Stimulated activated CD8-positive, alpha-beta memory T cell treated with anti-CD3 and anti-CD28 coated beads, Interleukin-15, amount 100 ng/mL, for 1 hour (primary cell): ENCODE measurements around the gene IL16.

Source experiments
- DNase-seq: peaks from one replicate; pipeline ENCODE4 v3.0.0-alpha.2; 2020; ENCODE audit warnings: low read depth

IL16 gene

DNA sequence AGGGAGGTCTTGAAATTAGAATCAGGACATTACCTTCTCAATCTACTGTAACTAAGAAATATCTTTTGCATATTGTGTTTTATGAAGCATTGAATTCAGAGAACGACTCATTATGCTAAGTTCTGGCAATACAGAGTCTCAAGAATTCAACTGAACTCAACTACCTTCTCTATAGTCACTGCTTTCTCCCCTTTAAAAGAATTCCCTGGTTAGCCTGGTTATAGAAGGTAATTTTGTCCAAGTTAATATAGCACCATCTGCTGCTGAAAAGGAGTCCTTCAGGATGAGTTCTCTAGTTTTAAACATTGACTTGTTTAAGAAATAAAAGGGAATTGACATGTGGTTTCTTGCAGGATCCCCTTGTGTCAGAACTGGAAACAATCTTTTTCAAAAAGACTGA, 60.2 kb downstream of the IL16 start:
- no peak for DNase-seq

DNA sequence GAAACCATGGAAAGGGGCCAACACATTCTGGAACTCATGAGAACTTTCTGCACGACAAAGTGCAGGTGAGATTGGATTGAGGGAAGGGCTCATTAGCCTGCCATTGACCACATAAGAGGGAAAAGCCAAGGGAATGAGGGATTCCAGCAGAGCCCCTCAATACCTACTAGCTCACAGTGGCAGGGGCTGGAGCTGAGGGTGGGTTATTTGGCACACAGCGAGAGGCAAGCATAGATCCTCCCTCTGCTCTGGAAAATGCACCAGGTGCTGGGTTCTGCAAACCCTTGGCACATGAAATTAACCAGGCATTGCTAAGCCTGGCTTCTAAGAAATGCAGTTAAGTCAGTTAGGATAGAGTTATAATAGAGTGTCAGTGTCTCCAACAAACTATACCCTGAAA, 60.8 kb downstream of the IL16 start:
- no peak for DNase-seq

DNA sequence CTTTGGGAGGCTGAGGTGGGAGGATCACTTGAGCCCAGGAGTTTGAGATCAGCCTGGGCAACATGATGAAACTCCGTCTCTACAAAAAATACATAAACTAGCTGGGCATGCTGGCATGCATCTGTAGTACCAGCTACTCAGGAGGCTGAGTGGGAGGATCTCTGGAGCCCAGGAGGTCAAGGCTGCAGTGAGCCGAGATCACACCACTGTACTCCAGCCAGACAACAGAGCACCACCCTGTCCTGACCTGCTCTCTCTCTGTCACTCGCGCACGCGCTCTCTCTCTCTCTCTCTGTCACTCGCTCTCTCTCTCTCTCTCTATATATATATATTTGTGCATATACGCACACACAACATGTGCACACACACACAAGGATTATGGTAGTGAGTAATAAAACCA, 61.8 kb downstream of the IL16 start:
- DNase-seq, result no peak

DNA sequence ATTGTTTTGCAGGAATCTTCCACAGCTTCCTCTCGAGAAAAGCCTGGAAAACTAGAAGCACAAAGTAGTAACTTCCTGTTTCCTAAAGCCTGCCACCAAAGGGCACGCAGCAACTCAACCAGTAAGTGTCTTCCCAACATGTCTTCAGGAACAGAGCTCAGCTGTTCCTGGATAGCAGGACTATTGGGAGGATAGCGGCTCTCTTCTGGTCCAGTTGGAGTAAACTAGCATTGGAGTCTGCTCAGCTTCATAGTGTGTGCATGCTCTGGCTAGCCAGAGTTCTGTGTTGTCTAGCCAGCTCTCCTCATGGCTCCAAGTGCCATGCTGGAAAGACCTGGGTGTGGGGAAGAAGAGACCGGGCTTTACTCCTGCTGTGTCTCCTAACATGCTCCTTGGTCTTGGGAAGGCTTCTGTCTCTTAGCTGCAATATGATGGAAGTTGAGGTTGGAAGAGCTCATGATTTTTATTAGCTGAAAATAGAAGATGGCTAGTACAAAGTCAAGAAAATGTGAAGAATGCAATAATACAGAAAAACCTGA, 63.1 kb downstream of the IL16 start:
- DNase-seq, result no peak

DNA sequence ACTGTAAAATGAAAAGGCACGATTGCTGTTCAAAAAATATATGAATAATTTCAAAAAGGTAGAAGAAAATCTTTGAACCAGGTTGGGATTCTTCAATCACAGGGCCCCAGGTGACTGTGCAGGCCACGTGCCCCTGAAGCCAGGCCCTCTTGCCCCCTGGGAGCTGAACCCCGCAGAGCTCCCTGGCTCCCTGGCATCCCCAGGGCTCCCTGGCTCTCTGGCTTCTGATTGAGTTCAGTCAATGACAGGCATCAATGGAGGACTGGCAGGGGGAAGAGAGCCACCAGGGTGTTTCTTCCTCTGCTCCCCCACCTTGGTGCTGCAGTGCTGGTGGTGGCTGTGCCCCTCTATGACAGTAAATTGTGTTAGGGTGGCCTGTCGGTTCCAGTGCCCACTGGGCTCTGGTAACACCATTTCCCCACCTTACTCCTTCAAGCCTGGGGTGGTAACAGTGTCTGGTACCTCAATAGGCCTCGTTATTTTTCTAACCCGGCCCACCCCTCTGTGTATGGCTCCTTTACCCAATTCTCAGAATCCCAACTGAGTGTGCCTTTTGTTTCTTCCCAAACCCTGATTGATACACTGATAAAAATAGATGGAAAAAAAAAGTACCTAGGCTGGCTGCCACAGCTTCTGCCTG, 64.6 kb downstream of the IL16 start:
- no peak for DNase-seq

DNA sequence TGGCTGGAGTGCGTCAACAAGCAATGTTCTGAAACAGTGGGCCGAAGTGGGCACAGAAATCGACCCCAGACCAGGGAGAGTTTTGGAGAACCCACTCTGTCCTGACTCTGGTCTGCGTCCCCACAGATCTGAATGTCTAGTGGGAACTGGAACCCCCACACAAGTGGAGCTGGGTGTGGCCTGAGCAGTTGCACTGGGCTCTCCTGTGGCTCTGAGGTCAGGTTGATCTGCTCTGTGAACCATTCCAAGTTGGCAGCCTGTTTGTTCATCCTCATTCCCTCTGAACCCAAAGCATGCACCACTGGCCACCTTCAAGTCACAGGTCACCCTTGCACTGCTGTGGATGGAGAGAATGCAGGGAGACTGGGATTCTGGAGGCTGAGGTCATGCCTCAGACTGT, 66.8 kb downstream of the IL16 start:
- DNase-seq, result no peak

DNA sequence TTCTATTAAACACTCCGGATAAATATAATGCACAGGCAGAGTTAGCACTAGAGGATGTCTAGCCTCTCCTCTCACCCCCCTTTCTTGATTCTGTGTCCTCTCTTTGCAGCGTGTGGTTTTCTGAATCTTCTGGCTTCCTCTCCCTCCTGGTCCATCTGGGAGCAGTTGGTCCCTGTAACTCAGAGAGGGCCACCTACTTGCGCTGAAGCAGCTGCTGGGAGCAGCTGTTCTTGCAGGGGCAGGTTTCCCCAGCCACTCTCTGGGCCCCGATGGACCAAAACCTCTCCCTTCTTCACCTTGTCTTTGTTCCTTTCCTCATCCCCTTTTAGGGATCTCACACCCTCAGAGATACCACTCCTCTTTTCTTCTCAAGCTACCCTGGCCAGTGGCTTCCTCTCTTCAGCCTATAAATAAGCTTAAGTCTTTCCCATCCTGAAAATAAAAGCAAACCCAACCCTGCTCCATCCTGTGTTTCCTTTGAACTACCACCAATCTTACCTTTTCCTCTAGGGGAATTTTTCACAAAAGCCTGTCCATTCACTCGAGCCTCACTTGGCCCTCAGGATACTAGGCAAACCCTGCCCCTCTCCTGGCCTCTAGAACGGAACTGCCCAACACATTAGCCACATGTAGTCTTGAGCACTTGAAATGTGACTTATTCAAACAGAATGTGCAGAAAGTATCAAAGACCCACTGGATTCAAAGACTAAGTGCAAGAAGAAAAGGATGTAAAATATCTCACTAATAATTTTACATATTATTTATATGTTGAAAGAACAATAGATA, 67.6 kb downstream of the IL16 start:
- DNase-seq, result no peak

DNA sequence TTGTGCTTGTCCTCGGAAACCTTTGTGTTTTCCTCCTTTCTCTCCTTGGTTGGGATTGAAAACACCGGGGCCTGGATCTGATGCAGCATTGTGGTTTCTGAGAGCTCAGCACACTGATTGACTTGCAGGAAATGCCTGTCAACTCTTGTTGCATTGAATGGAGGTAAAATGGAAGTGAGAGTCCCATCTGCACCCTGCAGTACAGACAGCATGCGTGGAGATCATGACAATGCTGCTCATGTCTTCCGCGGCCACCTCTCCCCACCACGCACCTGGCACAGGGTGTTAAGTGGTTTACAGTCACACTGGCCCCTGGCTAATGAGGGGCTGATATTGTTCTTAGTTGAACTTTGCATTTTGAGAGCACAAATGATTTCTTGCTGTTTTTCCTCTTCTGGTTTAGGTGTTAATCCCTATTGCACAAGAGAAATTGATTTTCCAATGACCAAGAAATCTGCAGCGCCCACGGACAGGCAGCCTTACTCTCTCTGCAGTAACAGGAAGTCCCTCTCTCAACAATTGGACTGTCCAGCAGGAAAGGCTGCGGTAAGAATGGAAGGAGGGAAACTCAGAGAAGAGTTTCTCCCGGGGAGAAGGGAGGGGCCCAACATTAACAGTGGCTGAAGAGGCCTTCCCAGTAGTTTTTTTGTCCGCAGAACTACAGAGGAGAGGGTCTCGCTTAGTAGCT, 68.7 kb downstream of the IL16 start:
- no peak for DNase-seq

DNA sequence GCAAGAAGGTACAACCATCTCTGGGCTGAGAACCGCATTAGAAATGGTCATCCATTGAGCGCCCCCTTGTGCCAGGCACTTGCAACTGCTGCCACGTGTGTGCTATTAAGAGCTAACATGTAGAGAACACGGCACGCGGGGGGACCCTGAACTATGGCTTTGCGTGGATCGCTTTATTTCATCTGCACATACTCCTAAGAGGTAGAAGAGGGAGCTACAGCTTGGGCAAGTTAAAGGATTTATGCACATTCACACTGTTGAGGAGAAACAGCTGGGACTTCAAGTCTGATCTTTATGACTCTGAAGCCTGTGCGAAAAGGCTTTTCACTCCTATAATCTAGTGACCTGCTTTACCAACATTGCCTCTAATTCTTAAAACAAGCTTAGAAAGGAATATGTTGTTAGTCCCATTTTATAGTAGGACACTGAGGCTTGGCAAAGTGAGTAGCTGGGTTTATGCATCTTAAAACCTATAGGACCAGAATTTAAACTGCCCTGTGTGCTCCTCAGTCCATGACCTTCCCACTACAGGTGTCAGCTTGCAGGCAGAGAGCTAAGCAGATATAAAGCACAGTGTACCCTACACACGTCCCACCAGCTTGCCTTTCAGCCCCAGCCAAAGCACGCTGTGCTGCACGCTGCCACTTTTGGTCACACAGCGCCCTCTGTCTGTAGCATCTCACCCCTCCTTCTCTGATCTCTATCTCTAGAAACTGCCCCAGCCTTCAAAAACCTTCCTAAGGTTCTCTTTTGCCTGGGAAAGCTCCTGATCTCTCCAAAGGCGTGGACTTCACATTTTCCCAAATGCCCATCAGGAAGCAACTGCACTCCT, 69.5 kb downstream of the IL16 start:
- DNase-seq, result peak; percentile 66

DNA sequence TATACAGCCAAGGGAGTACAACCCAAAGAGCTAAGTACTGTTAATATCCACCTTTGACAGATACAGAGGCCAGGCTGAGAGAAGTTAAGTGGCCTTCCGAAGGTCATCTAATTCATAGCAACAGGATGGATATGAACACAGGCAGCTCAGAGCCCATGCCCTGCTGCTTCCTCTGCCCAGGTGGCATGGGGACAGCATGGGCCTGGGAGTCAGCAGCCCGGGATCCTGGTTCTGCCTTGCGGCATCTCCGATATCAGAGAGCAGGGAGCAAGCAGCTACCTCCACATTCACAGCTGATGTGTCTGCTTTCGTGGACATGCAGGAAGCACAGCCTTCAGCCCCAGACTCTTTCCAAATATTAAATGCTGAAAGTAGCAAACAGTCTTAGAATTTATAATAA, 71.7 kb downstream of the IL16 start:
- no peak for DNase-seq

DNA sequence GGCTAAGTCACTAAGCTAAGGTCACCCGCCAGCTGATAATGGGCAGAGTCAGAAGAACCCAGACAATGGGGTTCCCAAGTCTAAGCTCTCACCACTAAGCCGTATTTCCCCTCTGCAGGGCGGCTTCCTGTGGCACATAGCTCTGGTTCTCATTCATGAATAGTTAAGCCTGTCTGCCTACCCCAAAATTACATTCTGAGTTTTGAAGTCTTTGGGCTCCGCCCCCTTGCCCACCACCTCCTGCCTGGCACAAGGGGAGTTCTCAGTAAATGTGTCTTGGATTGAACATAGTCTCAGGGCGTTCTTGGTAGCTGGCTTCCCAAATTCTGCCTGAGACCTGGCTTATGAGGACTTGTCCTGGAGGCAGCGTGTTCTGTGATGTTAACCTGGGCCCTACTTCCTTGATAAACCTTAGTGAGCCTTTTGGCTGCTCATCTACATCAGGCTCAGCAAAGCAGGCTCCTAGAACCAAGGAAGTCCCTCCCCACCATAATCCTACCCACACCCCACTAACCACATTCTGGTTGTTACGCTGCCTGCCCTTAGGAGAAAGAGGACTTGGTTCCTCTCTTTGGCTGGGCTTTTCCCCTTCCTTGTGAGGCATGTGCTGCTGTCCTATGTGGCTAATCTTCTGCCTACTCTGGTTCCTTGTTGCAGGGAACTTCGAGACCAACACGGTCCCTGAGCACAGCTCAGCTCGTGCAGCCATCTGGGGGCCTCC, 72.4 kb downstream of the IL16 start:
- no peak for DNase-seq

DNA sequence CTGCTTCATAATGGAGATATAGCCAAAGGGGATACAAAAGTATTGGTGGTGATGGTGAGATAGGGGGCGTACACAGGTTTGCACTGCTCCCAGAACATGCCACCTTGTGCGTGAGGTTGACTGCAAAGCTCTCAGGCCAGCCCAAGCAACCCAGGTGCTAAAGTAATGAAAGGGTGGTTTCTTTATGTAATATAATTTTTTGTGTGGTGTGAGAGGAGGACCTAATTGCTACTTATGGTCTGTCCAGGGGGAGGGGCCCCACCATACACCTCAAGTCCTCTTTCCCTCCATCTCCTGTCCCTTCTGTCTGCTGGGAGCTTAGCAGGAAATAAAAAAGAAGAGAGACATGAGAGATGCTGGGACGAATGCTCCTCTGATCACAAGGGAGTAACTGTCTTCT, 73.5 kb downstream of the IL16 start:
- no peak for DNase-seq

DNA sequence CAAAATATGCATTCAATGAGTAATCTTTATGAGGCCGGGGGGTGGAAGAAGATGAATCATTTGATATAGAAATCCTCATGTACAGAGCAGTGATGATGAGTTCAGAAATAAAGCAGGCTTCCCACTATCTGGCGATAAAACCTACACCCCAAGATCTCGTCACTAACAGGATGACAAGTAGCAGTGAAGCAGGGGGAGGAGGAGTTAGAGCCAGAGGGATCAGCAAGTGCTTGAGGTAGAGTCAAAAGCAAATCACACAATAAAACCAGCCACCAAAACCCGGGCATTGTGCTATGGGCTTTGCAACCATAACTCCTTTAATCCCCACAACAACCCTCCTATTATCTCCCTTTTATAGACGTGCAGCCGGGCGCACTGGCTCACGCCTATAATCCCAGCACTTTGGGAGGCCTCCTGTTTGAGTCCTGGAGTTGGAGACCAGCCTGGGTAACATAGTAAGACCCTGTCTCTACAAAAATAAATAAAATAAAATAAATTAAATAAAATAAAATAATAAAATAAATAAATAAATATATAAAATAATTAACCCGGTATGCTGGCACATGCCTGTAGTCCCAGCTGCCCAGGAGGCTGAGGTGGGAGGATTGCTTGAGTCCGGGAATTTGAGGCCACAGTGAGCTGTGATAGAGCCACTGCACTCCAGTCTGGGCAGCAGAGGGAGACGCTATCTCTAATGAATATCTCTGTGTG, 74.3 kb downstream of the IL16 start:
- no peak for DNase-seq

DNA sequence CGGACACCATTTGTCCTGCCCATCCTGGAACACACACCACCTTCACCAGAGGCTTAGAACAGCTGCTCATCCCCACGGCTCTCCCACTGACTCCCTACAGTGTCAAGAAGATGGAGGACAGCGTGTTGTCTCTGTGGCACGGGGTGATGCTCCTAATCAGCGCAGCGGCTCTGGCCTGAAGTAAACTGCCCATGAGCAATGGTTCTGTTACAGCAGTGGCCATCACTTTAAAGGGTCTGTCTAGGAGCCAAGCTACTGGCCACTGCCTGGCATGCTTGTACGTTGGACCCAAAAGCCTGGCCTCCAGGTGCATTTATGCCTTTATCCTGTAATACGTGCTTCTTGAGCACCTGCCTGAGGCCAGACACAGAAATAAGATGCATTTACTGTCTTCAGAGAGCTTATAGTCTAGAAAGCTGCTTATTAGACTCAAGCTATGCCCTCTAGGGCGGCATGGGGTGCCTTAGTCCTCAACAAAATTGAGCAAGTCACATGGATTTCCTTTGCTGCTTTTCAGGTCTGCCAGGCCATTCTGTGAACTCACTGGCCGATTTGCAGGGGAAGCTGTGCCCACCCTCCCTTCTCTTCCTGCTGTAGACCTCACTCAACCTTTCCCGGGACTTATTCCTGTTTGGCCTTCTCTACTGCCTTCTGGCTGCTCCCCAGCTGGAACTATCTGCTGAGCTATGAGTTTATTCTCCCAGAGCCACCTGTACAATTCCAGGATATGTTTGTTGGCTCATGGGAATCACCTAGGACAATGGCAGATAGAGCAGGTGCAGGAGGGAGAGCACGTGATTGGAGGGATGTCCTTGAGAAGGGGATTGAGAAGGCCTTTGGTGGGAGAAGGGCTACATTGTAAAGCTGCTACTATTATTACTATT, 75.3 kb downstream of the IL16 start:
- DNase-seq, result no peak

DNA sequence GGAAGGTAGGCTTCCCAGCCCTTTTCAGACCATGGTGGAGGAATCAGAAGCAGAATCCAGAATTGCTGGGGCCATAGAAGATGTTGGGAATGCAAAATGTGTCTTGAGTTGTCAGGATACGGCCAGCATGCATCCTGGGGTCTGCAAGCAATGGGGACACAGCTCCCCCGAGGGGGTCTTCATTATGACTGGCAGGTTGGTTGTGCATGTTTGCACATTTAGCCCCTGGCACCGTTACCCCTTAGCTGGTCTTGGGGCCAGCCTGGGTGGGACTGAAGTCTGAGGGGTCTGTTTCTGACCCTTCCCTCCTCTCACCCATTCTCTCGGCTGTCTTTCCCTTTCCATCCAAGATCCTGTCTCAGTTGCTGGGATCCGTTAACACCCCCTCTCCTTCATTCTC, 76.5 kb downstream of the IL16 start:
- DNase-seq, result no peak

DNA sequence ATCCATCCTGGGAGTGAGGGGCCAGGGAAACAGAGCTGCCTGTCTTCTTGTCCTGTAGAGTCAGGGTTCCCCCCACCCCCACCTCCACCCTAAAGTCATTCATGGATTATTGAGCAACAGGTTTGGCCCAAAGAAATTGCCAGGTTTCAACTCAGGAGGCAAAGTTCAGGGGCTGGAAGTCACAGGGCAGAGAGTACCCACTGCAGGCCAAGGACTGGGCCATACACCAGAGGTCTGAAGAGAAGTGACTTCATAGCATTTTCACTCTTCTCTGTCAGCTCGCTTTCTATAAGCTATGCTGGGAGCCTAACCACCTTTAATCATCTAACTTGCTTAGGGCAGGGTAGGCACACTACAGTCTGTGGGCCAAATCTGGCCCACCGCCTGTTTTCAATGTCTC, 77.2 kb downstream of the IL16 start:
- DNase-seq, result no peak

DNA sequence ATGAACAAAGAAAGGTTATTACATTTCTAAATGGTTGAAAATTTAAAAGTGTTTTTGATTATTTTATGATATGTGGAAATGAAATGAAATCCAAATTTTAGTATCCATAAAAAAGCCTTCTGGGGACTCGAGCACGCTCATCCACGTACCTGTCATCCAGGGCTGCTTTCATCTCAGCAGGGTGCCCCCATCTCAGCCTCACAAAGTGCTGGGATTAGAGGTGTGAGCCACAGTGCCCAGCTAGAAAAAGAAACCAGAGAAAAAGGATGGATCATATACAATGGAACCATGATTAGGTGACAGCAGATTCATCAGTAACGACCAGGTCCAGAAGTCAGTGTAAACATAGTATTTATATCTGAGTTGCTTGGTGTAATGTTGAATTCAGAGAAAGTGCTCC, 77.6 kb downstream of the IL16 start:
- no peak for DNase-seq

DNA sequence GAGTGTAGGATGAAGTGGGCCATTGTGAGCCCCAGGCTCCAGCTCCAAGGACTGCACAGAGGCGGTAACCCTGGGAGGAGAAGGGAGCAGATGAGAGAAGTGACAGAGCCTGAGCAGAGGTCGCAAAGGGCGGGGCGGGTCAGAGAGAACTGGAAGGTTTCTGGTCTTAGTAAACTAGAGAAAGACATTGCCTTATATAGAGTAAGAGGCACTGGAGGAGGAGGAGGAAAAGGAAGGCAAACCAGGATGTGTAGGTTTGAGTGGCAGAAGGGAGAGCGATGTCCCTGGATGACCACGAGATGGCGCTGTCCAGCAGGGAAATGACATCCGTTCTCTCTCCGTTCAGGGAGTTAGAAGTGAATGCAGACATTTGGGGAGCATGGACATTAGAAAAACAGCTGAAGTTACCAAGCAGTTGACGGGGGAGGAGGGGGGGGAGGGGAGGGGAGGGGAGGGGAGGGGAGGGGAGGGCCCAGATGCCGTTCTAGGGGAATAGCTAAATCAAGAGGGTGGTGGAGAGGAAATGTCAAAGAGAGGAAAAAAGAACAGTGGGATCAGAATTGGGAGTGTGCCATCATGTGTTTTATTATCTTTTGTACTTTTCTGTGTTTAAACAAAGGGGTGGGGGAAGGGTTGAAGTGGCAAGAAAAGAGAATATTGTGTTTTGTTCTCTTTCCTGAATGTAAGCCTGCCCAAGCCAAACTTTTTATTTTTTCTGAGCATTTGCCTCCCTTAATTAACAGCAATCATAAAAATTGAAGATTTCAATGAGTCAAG, 78.4 kb downstream of the IL16 start:
- peak; percentile 69 for DNase-seq
